HG03066 (cell line): ENCODE results near the gene ZNF776.
"Not testable (repeated sequence)": the region's sequence is repeated elsewhere in the genome, so short reads cannot be mapped to it uniquely, and the experiment has no call there.

Source experiments
- ATAC-seq: cut with Tn5 transposase; IDR thresholded peaks from one replicate; pipeline ENCODE4 v1.9.1; 2021; ENCODE audit warnings: low read depth; ENCODE audit not compliant: unreplicated experiment

ZNF776 gene

DNA sequence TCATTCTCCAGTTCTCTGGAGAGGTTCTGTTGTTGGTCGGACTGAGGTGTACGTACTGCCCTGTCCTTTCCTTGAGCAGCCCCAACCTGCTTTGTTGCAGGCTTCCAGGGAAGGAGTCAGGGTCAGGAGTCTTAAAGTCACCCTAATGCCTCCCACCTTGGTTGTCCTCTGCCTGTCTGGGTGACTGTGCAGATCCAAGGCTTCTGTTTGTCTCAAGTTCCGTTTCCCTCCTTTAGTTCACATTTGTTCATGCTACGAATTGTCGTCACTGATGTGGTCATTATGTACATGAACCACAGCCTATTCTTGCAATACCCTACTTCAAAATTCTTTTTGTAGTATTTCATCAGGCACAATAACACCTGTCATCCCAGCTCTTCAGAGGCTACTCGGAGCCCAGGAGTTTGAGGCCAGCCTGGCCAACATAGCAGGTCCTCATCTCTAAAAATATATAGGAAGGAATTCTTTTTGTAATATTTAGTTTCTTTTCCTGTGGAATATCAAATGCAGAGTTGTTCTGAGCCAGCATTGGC lies 30.2 kb downstream of the ZNF776 start:
- ATAC-seq = no peak

DNA sequence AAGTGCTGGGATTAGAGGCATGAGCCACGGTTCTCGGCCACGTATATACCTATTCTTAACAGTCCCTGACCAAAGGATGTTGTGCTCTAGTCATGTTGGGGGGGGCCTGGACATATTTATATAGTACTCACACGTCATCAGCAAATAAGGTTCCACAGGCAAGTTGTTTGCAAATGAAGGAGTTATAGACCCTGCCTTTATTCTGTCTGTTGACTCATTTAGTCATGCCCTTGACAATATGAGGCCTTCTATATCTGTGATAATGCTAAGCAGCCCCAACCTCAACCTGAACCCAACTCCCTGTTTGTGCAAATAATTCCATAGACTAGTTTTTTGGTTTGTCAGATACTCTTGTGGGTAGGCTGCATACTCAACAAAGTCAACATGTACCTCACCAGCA lies 31.7 kb downstream of the ZNF776 start:
- no peak for ATAC-seq

DNA sequence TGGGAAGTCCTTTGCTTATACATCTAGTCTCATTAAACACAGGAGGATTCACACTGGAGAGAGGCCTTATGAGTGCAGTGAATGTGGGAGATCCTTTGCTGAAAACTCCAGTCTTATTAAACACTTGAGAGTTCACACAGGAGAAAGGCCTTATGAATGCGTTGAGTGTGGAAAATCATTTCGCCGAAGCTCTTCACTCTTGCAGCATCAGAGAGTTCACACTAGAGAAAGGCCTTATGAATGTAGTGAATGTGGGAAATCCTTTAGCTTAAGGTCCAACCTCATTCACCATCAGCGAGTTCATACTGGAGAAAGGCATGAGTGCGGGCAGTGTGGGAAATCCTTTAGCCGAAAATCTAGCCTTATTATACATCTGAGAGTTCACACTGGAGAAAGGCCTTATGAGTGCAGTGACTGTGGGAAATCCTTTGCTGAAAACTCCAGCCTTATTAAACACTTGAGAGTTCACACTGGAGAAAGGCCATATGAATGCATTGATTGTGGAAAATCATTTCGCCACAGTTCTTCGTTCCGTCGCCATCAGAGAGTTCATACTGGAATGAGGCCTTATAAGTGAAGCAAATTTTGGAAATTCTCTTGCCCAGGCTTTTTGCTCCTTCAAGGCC lies 32.7 kb downstream of the ZNF776 start:
- no peak for ATAC-seq

DNA sequence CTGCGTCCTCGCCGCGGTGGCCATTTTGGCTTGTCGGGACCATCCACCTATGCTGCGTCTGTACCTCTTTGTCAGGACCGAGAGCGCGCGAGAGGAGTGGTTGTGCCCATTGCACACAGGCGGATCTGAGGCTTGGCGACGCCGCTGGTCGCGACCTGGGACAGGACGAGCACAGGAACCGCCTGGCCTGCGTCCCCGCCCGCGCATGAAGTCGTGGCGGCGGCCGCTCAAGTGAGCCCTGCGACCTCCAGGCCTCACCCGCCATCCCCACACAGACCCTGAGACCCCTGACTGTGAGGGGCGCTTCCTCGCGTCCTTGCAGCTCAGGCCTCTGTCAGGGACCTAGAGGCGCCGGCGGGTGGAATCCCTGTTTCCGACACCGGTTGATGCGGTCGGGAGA lies 39.7 kb downstream of the ZNF776 start:
- ATAC-seq = no peak

DNA sequence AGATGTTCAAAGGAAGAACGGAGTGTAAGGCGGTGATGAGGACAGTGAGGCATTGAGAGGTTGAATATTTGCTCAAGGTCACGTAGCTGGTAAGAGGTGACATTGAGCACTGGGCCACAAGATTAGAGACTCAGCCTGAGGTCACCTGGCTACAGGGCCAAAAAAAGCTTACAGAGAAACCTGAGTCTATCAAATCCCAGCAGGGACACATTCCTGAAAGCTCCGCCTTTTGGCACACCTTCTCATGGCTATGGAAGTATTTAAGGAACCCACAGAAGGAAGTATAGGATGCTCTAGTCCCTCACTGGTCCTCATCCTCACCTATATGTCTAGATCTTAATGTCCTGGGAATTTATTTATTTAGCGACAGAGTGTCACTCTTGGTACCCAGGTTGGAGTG lies 40.3 kb downstream of the ZNF776 start:
- no peak for ATAC-seq

- ATAC-seq = no peak
Measured at GRCh38 chr19:57788114-57788692, 41.6 kb downstream of the ZNF776 start.

GRCh38 chr19:57789288-57789687 lies 42.7 kb downstream of the ZNF776 start:
- no peak for ATAC-seq

- not testable (repeated sequence) for ATAC-seq
Measured at GRCh38 chr19:57796580-57796979, 50.0 kb downstream of the ZNF776 start.

- ATAC-seq = no peak
Measured at GRCh38 chr19:57800696-57801095, 54.1 kb downstream of the ZNF776 start.

GRCh38 chr19:57802269-57802668 lies 55.7 kb downstream of the ZNF776 start:
- ATAC-seq = no peak

GRCh38 chr19:57803265-57803593 lies 56.6 kb downstream of the ZNF776 start:
- ATAC-seq = no peak

DNA sequence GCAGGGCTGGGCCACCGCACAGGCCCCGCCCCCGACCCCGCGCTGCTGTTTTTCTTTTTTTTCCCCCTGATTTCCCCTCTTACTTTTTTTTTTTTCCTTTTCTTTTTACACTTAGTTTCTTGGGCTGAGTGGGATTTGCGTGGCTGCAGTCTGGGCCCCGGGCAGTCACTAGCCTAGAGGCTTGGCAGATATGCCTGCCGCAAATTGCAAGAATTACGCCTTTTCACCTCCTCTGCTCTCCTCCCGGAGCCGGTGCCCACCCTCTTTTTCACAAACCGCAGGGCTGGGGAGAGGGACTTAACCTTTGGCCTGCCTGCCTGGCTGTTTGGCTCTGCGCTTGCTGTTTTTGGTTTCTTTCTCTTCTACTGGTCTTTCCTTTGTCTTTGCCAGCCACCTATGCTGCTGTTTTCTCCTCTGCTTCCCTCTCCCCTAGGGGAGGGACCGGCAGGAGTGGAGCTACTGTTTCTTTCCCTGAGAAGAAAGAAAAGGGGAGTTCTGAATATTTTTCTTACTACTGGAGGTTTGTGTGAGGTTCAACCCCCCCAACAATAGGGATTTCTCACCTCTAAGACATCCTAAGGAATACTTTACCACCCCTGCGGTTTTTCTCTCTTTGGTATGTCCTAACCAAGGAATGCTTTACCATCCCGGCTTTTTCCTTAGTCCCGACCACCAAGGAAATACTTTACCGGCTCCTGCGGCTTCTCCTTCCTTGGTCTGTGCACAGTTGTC lies 57.1 kb downstream of the ZNF776 start:
- ATAC-seq = no peak

DNA sequence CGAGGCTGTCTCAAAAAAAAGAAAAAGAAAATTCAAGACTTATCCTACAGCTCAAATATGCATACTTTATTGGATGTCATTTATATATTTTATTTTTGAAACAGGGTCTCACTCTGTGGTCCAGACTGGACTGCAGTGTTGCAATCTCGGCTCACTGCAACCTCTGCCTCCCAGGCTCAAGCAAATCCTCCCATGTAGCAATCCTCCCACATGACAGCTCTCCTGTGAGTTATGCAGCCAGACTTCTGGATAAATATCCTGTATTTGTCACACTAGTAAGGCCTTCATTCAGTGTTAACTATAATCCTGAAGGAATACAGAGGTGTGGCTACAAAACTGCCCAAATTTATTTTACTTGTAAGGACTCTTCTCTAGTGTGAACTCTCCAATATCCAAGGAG lies 60.9 kb downstream of the ZNF776 start:
- ATAC-seq = no peak
